Putamen (tissue), 1 donor: ENCODE data around the gene ADGRB3.
"Not testable (repeated sequence)": the region's sequence is repeated elsewhere in the genome, so short reads cannot be mapped to it uniquely, and the experiment has no call there.

Experiments
- DNase-seq: peaks from one replicate; pipeline ENCODE4 v3.0.0-alpha.2; 2016; ENCODE audit warnings: low spot score

ADGRB3 gene

DNA sequence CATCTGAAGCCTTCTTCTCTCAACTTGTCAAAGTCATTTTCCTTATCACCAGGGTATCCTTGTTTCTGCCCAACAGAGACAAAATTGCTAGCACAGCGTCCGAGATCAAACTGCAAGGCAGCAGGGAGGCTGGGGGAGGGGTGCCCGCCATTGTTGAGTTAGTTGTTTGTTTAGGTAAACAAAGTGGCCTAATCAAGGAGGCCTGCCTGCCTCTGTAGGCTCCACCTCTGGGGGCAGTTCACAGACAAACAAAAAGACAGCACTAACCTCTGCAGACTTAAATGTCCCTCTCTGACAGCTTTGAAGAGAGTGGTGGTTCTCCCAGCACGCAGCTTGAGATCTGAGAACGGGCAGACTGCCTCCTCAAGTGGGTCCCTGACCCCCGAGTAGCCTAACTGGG is 155.0 kb downstream of the ADGRB3 start:
- not testable (repeated sequence) for DNase-seq

DNA sequence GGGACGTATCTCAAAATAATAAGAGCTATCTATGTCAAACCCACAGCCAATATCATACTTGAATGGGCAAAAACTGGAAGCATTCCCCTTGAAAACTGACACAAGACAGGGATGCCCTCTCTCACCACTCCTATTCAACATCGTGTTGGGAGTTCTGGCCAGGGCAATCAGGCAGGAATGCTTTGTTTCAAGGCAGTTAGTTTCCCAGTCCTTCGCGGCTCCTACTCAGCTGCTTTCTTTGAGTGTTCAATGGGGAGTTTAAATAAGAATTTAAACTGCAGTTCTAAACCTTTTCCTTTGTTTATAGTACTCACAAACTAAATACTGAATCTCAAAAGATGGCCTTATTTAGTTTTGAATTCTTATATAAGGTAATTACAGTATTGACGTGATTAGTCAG is 179.9 kb downstream of the ADGRB3 start:
- not testable (repeated sequence) for DNase-seq

DNA sequence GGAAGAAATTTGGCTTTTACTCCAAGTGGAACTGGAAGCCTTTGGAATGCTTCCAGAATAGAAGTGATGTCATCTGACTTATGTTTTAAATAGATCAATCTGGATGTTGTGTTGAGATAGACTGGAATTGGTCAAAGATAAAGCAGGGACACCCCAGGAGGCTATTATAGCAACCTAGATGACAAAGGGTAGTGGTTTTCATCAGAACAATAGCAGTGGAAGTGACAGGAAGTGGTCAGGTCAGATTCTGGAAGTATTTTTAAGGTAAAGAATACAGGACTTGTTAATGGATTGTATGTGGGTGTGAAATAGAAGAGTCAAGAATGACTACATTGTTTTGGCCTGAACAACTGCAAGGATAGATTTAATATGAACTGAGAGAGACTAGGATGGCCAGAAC is 191.4 kb downstream of the ADGRB3 start:
- DNase-seq = no peak

DNA sequence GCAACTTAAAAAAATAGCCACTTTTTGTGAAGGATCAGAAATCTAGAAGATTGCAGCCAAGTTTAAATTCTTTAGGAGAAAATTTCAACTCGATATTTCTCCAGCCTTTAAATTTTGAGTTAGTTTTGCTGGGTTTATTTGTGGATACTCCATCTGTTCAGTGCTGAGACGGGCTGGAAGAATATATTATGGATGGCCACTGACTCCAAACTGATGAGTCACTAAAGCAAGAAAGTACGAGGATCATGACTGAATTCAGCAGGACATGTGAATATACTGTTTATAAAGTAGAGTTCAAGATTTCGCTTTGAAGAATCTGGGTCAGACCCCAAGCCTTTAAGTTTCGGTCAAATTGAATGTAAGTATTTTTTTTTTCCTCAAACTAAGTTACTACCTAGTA is 199.5 kb downstream of the ADGRB3 start:
- DNase-seq = no peak

GRCh38 chr6:68838571-68838970 is 203.5 kb downstream of the ADGRB3 start:
- no peak for DNase-seq

DNA sequence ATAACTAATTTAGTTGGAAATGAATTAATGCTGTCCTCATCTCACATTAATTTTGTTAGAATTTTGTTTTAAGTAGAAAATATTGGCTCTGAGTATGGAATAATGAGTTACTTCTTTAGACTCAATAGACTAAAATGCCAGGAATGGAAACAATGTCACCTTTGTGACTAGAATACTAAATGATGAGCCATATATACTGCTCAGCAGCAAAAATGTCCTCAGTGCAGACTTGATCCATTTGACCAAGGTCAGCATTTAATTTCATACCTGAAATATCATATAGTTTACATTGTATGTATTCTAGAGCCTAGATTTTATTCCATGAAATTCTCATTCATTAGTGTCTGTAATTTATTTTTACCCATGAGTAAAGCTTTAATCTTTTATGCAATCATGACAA is 217.7 kb downstream of the ADGRB3 start:
- DNase-seq = no peak

- no peak for DNase-seq
Measured at GRCh38 chr6:68859233-68859632, 224.2 kb downstream of the ADGRB3 start.

DNA sequence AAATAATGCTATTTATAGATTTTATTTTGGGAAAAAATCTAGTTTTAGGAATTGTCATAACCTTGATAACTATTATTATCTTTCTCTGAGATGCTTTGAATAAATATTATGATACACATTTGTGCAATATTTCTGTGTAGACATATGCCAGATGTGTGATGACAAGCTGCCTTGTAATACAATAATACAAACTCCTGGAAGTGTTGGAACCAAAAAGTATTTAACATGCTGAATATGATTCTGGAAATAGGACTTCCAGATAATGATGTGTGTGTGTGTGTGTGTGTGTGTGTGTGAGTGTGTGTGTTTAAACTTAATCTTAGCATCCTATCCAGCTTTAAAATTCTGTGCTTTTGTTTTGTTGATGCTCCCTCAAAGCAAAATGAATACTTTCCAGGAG is 233.6 kb downstream of the ADGRB3 start:
- no peak for DNase-seq

DNA sequence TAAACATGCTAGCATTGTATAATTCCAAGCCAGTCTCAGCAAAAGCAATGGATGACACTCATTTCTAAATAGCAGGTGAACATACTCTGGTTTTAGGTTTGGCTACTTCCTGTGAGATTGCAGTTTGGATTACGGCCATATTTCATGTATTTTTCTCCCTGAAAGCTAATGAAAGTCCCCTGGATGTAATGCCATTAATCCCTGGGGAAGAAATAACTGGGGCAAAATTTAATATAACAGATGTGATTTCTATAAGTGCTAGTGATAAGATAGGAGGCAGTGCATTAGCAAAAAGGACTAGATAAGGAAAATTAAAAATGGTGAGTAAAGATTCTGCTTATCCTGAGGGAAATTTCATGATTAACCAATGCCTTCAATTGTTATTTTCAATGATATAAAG is 238.2 kb downstream of the ADGRB3 start:
- no peak for DNase-seq

DNA sequence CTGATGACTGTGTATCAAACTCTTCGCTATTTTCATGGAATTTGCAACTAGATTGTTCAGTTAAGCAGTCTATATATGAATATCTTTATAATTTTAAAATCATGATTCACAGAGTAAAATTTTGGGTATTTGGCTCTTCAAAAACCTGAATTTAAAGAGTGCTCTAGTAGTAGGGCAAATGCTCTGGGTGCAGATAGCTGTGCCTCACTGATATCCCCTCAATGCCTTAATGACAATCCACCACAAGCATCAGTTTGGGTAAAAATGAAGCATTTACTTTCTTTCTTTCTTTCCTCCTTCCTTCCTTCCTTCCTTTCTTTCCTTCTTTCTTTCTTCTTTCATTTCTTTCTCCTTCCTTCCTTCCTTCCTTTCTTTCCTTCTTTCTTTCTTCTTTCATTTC is 239.7 kb downstream of the ADGRB3 start:
- DNase-seq = no peak

DNA sequence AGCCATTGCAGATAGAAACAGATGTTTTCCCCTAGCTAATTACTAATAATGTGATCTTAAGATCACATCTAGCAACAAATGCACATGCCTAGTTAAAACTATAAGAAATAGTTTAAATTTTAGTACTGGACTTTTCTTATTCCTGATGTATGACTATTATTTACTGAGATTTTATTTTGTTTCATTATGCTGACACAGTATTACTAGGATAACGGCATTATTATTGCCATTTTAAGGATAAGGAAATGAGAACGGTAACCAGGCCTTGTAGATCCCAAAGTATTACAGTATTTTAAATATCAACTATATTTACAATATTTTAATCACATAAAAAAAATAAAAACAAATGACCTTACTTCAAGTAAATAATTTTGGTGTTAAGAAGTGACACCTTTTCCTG is 240.3 kb downstream of the ADGRB3 start:
- no peak for DNase-seq

- DNase-seq = peak; percentile 7
Measured at GRCh38 chr6:68876792-68877493, 241.9 kb downstream of the ADGRB3 start.

- no peak for DNase-seq
Measured at GRCh38 chr6:68880050-68880813, 245.2 kb downstream of the ADGRB3 start.

DNA sequence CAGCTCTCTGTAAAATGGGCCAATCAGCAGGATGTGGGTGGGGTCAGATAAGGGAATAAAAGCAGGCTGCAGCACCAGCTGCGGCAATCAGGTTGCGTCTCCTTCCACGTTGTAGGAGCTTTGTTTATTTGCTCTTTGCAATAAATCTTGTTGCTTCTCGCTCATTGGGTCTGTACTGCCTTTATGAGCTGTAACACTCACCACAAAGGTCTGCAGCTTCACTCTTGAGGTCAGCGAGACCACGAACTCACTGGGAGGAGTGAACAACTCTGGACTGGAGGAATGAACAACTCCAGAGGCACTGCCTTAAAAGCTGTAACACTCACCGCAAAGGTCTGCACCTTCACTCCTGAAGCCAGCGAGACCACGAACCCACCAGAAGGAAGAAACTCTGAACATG is 248.2 kb downstream of the ADGRB3 start:
- not testable (repeated sequence) for DNase-seq

GRCh38 chr6:68891419-68891818 is 256.3 kb downstream of the ADGRB3 start:
- DNase-seq = no peak

DNA sequence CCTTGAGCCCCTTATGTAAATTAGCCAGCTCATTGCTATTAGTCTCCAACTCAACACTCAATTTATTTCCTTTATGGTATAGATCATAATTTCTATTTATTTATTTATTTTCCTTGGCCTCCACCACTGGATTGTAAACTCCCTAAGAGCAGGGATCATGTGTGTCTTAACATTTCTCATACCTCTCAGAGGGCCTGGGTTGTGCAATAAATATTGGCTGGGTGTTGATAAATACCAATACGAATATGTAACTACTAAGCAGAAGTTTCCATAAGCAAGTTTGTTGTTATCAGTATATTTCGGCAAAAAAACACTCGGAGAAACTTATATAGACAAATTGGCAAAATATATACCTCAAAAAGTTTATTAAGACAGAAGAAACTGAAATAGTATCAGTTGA is 257.4 kb downstream of the ADGRB3 start:
- DNase-seq = no peak

GRCh38 chr6:68895929-68896328 is 260.8 kb downstream of the ADGRB3 start:
- no peak for DNase-seq

- DNase-seq = no peak
Measured at GRCh38 chr6:68901044-68901443, 266.0 kb downstream of the ADGRB3 start.

- DNase-seq = no peak
Measured at GRCh38 chr6:68911334-68911733, 276.3 kb downstream of the ADGRB3 start.

DNA sequence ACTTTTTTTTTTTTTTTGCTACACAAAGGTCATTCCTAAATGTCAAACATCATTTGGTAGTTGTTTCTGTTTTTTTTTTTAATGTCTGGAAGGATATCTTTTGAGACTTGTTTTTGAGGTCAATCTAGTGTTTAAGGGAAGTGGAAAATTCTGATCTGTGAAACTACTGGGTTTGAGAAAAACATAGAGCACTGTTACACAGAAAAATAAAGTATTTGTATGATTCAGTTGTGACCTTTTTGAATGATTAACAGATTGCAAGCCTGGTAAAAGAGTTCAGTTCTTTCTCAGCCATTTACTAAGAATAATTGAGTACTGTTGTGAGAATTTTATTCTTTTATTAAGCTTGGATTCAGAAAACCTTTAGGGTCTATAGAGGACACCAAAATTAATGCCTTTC is 276.7 kb downstream of the ADGRB3 start:
- no peak for DNase-seq

- DNase-seq = not testable (repeated sequence)
Measured at GRCh38 chr6:68912805-68913204, 277.7 kb downstream of the ADGRB3 start.

GRCh38 chr6:68915586-68915985 is 280.5 kb downstream of the ADGRB3 start:
- no peak for DNase-seq

DNA sequence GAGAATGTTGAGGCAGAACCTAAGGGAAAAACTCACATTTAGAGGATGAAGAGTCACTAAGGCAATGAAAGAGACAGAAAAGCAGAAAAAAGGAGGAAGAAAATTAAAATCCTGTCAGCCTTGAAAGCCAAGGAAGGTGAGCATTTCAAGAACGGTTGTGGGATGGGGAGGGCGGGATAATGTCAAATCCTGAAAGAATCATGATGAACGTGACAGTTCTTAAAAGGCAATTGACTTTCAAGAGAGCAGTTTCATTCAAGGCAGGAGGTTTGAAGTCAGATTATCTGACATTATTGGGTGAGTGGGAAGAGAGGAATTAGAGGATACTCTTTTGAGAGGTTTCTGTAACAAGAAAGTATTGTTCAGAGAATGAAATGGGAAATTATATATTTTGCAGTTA is 284.5 kb downstream of the ADGRB3 start:
- DNase-seq = peak; percentile 79

- no peak for DNase-seq
Measured at GRCh38 chr6:68941345-68941744, 306.3 kb downstream of the ADGRB3 start.
